HG03103 (cell line): Measurements from ENCODE around the gene MAPK6.
"Not testable (repeated sequence)": the region's sequence is repeated elsewhere in the genome, so short reads cannot be mapped to it uniquely, and the experiment has no call there.

Experiments used
- ATAC-seq: cut with Tn5 transposase; IDR thresholded peaks from one replicate; pipeline ENCODE4 v1.9.1; 2021; ENCODE audit warnings: low read depth; ENCODE audit not compliant: unreplicated experiment

MAPK6 gene

DNA sequence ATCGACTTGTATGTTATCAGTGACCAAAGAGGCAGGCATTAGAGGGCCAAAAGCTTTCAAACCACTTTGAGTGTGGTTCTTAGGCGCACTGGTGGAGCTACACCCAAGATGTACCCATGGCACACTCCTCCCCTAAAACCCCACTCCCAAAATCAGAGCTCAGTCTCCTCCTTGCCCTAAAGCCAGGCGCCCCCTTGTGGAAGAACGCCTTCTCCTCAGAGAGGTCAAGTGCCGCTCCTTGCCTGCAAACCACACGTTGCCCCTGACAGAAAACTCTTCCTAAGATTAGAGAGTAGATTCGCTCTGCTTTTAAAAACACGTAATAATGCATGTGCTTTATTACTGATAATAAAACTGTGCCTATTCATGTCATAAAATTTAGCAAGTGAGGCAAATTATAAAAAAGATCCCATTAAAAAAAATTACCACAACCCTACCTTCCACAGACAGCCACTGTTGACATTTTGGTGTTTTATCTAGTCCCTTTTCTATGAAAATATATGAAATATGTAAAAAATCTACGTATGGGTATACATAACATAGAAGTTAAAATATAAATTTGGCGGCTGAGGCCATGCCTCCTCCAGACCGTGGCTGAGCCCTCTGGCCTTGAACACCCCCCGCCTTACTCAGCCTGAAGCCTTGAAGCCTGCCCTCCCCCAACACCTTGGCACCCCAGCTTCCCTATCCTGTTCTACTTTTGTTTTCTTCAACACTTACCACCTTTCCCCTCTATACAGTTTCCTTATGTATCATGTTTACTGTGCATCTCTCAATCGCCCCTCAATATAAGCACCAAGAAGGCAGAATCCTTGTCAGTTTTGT is 60.1 kb downstream of the MAPK6 start:
- ATAC-seq, result no peak

DNA sequence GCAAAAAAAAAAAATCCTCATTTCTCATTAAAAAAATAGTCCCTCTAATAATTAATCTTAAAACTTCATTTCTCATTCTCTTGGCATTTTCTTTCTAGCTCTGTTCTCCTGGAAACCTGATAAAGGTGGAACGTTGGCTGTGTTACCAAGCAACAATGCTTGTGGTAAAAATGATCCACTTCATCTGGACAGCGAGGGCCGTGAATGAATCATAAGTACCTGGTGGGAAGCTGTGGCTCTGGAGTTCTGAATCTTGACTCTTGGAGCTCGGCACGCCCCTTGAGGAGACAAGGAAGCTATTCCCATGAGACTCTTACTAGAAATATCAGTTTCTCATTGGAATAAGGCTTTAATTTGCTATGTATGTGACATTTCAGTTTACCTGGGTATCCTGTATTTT is 61.0 kb downstream of the MAPK6 start:
- no peak for ATAC-seq

- ATAC-seq, result no peak
Observed at GRCh38 chr15:52080706-52081392, 61.8 kb downstream of the MAPK6 start.

DNA sequence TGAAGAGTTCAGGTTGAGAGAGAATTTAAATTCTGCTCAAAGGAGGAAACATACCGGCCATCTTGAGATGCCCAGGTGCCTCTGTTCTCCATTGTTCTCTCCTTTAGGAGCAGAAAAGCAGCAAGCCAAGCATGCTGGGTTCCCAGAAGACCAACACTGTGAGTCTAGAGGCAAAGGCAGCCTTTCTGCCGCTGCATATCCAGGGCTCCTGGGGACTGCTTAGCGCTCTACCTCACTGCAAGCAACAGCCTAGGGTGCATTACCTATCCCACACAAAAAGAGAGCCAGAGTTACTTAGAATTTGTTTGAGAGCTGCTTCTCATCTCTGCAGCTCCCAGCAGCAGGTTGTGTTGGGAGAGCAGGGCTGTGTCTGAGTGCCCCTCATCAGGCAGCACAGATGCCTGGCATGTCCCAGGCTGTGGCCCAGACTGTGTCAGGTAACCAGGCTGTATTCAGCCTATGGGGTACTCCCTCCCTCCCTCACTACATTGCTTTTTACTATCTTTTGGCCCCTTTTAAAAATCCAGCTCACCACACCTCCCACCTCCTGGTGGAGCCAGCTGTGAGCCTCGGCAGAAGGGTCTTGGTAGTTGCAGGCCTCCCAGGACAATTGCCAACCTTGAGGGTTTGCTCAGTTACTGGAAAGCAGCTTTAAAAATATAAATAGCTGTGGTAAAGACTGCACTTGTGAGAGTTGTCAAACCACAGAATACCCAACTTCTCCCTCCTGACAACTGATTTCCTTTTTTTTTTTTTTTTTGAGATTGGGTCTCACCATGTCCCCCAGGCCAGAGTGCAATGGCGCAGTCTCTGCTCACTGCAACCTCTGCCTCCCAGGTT is 63.4 kb downstream of the MAPK6 start:
- peak; percentile 68 for ATAC-seq

GRCh38 chr15:52083037-52083359 is 64.0 kb downstream of the MAPK6 start:
- ATAC-seq, result not testable (repeated sequence)

DNA sequence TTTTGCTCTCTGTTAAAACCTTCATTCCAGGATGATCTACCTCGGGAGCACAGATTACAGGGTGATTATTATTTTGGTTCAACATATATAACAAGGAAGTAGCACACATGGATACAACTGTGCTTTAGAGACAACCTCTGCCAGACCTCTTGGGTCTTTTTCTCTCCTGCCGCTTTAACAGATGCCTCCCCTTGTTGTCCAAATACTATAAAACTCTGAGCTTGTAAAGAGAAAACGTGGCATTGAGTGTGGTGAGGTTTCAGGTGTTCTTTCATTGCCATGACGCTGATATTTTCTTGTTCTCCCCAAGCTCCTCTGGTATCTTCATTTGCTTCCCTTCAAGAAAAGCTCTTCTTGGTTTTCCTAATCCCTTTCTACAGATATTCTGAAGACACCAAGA is 64.6 kb downstream of the MAPK6 start:
- ATAC-seq, result no peak

GRCh38 chr15:52085299-52085698 is 66.3 kb downstream of the MAPK6 start:
- ATAC-seq, result no peak

DNA sequence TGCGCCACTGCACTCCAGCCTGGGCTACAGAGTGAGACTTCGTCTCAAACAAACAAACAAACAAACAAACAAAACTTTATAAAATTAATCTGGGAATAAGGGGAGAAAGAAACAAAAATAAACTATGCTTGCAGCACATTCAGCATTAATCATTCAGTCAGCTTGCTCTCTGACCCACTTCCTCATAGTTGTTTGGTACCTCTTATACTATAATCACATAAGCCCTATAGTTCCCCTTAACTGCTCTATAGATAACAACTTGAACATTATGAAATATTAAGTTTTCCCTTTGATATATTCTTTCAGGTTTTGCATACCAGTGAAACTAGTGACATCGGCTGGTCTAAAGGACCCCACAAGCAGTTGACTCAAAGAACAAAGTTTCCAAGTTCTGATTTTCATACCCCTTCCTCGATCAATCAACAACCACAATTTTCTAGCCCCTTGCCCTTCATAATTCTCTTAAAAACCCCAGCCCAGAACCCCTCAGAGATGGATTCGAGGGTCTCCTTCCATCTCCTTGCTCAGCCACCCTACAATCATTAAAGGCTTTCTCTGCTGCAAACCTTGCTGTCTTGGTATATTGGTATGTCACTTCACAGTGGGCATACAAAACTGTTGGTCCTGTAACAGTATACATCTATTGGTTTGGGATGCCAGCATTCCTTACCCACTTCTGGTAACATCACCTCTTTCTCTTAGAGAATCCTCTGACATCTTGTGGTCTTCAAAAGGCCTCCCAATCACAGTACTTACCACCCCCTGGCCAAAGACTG is 67.2 kb downstream of the MAPK6 start:
- no peak for ATAC-seq

DNA sequence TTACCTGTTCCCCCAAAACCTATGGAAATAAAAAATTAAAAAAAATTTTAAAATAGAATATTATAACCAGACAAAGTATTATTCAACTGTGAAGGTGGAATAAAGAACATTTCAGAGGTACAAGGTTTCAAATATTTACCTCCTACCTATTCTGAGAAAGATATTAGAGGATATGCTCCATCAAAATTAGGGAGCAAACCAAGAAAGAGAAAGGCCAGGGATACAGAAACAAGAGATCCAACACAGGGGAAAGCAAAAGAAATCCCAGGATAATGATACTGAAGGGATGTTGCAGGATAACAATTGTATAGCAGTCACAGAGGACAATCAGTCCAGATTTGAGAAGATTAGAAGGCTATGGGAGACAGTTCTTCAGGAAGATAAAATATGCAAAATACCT is 71.2 kb downstream of the MAPK6 start:
- no peak for ATAC-seq

- ATAC-seq, result no peak
Observed at GRCh38 chr15:52093167-52093538, 74.1 kb downstream of the MAPK6 start.

DNA sequence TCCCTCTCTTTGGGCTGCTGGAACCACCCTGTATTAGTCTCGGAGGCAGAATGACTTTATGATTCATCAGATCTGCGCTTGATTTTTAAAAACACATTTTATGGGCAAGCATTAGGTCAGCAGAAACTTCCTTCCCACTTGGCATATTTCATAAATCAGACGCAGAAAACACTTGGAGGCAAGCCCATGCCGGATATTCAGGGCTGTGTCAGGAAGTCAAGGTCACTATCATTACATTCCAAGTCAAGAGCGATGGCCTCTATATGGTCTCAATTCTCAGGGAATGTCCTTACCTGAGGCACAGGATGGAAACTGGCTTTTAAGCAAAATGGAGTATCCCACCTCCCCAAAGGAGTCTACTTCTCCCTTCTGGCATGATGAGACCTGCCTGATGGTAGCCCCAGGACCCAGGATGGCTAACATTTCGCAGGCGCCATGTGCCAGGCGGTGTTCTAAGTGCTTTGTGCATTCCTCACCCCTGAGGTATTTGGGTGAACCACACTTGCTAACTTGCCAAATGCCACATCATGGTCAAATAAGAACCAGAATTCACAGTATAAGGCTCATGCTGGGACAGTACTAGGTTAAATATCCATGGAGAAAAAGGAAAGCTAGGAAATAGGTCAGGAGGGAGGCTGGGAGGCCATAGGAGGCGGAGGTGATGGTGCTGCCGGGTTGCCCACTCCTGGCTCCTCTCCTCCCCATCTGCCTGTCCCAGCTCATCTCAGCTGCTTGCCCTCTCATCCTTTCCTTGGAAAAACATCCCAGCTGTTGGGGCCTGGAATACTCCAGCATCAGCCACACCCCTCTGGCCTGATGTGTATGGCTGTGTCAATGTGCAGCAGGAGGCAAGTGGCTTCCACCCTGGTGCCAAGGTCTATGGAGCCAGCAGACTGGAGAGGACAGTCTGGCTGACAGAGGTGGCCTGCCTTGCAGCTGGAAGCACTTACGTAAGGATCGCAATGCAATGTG is 74.8 kb downstream of the MAPK6 start:
- no peak for ATAC-seq

DNA sequence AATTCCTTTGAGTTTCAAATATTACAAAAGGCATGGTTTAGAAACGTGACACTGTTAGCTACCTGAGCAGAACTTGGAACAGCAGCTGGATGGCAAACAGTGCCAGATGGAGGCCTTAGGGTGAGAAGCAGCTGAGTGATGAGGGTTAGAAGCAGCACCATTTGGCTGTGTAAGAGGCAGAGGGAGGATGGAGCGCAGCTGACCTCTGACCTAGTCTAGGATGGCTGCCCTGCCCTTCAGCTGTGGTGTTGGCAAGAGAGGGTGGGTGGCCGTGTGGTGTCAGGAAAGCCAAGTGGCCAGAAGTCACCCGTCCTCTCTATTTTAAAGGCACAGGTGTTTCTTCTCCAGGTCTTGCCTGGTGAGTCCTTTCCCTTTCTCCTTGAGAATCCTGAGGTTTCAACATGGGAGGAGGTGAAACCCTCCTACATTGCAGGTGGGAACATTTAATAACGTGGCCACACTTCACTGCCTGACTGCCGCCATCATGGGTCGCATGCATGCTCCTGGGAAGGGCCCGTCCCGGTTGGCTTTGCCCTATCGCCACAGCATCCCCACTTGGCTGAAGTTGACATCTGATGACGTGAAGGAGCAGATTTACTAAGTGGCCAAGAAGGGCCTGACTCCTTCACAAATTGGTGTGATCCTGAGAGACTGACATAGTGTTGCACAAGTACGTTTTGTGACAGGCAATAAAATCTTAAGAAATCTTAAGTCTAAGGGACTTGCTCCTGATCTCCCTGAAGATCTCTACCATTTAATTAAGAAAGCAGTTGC is 76.0 kb downstream of the MAPK6 start:
- ATAC-seq, result no peak

GRCh38 chr15:52095597-52096262 is 76.7 kb downstream of the MAPK6 start:
- no peak for ATAC-seq

GRCh38 chr15:52096536-52096935 is 77.5 kb downstream of the MAPK6 start:
- ATAC-seq, result not testable (repeated sequence)

- no peak for ATAC-seq
Observed at GRCh38 chr15:52097180-52097579, 78.2 kb downstream of the MAPK6 start.

DNA sequence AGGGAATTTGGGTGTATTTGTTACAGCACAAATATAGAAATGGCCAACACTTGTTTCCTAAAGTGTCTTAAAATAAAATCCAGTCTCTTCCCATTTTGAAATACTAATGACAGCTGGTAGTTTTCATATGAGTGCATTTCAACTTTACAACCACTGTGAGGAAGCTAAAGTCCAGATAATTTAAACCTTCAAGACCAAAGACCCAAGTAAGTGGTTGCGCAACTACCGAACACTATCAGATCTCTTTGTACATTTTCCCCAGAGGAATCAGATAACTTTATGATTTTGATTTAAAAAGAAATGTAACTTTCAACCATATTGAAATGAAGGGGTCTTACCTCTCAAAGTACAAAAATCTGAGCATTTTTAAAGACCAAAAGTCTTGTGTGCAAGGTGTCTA is 79.3 kb downstream of the MAPK6 start:
- no peak for ATAC-seq

DNA sequence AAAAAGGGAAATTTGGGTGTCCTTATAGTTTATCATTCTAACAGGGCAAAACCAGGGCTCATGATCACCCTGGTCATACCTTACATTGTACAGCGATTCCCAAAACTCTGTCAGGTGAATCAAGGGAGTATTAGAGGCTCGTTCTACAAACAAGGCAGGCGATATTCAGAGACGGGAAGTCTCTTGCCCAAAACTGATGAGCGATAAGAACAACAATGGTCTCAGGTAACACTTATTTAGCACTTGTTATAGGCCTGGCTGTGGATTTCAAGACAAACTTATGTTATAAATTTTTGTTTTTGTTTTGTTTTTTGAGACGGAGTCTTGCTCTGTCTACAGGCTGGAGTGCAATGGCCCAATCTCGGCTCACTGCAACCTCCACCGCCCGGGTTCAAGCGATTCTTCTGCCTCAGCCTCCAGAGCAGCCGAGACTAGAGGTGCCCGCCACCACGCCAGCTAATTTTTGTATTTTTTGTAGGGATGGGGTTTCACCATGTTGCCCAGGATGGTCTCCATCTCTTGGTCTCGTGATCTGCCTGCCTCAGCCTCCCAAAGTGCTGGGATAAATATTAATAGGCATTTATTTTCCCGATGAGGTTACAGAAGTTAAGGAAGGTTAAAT is 80.7 kb downstream of the MAPK6 start:
- no peak for ATAC-seq
